Endothelial cell of umbilical vein (primary cell): ENCODE measurements around the gene NUDT14. TPM values are rescaled to one million over a fixed set of nuclear protein-coding genes. Genes with fewer than 3 reads are reported as not detected.

Experiments used
- BruUV-seq: library from RNA; stranded (reverse); fragments of 400-500 nt; replicated peaks from 2 replicates; lab custom pipeline; 2021; lab: Mats Ljungman, UMichigan
- CTCF ChIA-PET: fragments of 300-600, 350-600 bp; sonication (Branson Sonifier 250); formaldehyde crosslinking; loops from one replicate; lab custom pipeline; 2021; ENCODE audit warnings: antibody characterized with exemption, inconsistent platforms; lab: Charles Lee
- POLR2A ChIA-PET: fragments of 300-600, 350-600 bp; sonication (Branson Sonifier 250); formaldehyde crosslinking; loops from one replicate; lab custom pipeline; 2021; ENCODE audit warnings: antibody characterized with exemption, inconsistent platforms; lab: Charles Lee
- DNase-seq: peaks from one replicate; pipeline ENCODE4 v3.0.0-alpha.2; 2011; ENCODE audit warnings: low read depth, low spot score
- FAIRE-seq: peaks from 2 replicates; lab custom pipeline; 2011; peaks lifted over from hg19 to GRCh38; lab: Jason Lieb, UNC
- H2AFZ ChIP-seq: 2 replicates; pipeline ENCODE4 v1.6.0; 2012; ENCODE audit warnings: low read depth, low read length, control low read depth, inconsistent platforms
- H3K27ac ChIP-seq: 2 replicates; pipeline ENCODE4 v1.5.1; 2011; ENCODE audit warnings: low read depth, mild to moderate bottlenecking, control low read depth, low read length, moderate library complexity; ENCODE audit not compliant: insufficient read depth
- H3K27me3 ChIP-seq, 2 experiments: 2 replicates each; pipeline versions ENCODE4 v1.6.0 to v1.6.1; 2011; ENCODE audit warnings: low read length in 2 of 2, mixed read lengths in 1 of 2; ENCODE audit not compliant: control insufficient read depth in 2 of 2, insufficient read depth in 2 of 2
- H3K36me3 ChIP-seq, 2 experiments: 2 replicates in 1 of 2; 3 replicates in 1 of 2; pipeline ENCODE4 v1.5.1; 2011; ENCODE audit warnings: low read length in 2 of 2, mild to moderate bottlenecking in 1 of 2, moderate library complexity in 1 of 2; ENCODE audit not compliant: control insufficient read depth in 2 of 2, insufficient read depth in 2 of 2; ENCODE audit errors: extremely low read depth in 1 of 2
- H3K4me1 ChIP-seq: 3 replicates; pipeline ENCODE4 v1.5.1; 2011; ENCODE audit warnings: mild to moderate bottlenecking, low read length; ENCODE audit not compliant: control insufficient read depth, insufficient read depth; ENCODE audit errors: extremely low read depth
- H3K4me2 ChIP-seq: 2 replicates; pipeline ENCODE4 v1.6.1; 2011; ENCODE audit warnings: low read length, control low read depth, mixed read lengths; ENCODE audit not compliant: insufficient read depth
- H3K4me3 ChIP-seq, 3 experiments: fragments of 200-600 bp in 1 of 3; sonication (generic), shearing (Covaris generic) in 1 of 3; replicated peaks in 1 of 3; 2 replicates each; pipeline ENCODE4 v1.5.1; 2011 to 2016; ENCODE audit warnings: control low read depth in 3 of 3, low read length in 3 of 3, mild to moderate bottlenecking in 2 of 3, inconsistent platforms in 1 of 3, low read depth in 1 of 3, moderate library complexity in 1 of 3; ENCODE audit not compliant: insufficient read depth in 1 of 3
- H3K79me2 ChIP-seq: 2 replicates; pipeline ENCODE4 v1.6.0; 2012; ENCODE audit warnings: low read length, inconsistent platforms; ENCODE audit not compliant: control insufficient read depth, insufficient read depth
- H3K9ac ChIP-seq: replicated peaks from 2 replicates; pipeline ENCODE3; 2011; ENCODE audit warnings: low read length, control low read depth; ENCODE audit not compliant: insufficient read depth; ENCODE audit errors: extremely low read depth
- H3K9me1 ChIP-seq: replicated peaks from 3 replicates; pipeline ENCODE4 v1.6.0; 2011; ENCODE audit warnings: mild to moderate bottlenecking, low read length; ENCODE audit not compliant: control insufficient read depth, insufficient read depth; ENCODE audit errors: extremely low read depth
- H3K9me3 ChIP-seq: replicated peaks from 2 replicates; pipeline ENCODE4 v1.5.1; 2012; ENCODE audit warnings: low read length, inconsistent platforms; ENCODE audit not compliant: control insufficient read depth, insufficient read depth
- H4K20me1 ChIP-seq: replicated peaks from 2 replicates; pipeline ENCODE3; 2011; ENCODE audit warnings: mild to moderate bottlenecking, low read length; ENCODE audit not compliant: control insufficient read depth, insufficient read depth; ENCODE audit errors: extremely low read depth
- CTCF ChIP-seq, 2 donors: IDR thresholded peaks; 1 replicate in 1 of 2; 2 replicates in 1 of 2; pipeline ENCODE4 v1.5.1; 2011; ENCODE audit warnings: low read length in 2 of 2, mild to moderate bottlenecking in 2 of 2, moderate library complexity in 2 of 2, control low read depth in 1 of 2, inconsistent platforms in 1 of 2, low read depth in 1 of 2; ENCODE audit not compliant: insufficient read depth in 1 of 2; ENCODE audit errors: extremely low read depth in 1 of 2
- EZH2 ChIP-seq: IDR thresholded peaks from 2 replicates; pipeline ENCODE4 v1.6.1; 2012; ENCODE audit warnings: borderline replicate concordance, low read depth, mild to moderate bottlenecking, moderate library complexity, low read length, inconsistent platforms; ENCODE audit not compliant: severe bottlenecking
- FOS ChIP-seq: IDR thresholded peaks from 2 replicates; pipeline ENCODE4 v1.6.1; 2011; ENCODE audit warnings: mild to moderate bottlenecking, low read length, moderate library complexity, borderline replicate concordance; ENCODE audit not compliant: insufficient read depth
- GATA2 ChIP-seq: IDR thresholded peaks from 2 replicates; pipeline ENCODE4 v1.7.0; 2011; ENCODE audit warnings: low read depth, mild to moderate bottlenecking, moderate library complexity, mixed read lengths, low read length; ENCODE audit not compliant: insufficient read length, insufficient read depth
- JUN ChIP-seq: IDR thresholded peaks from 2 replicates; pipeline ENCODE4 v1.6.1; 2011; ENCODE audit warnings: borderline replicate concordance, low read depth; ENCODE audit not compliant: insufficient read length, insufficient read depth
- MAX ChIP-seq: IDR thresholded peaks from 2 replicates; pipeline ENCODE4 v1.6.1; 2011; ENCODE audit not compliant: insufficient read depth, insufficient read length
- MYC ChIP-seq: IDR thresholded peaks from one replicate; pipeline ENCODE4 v1.6.1; 2011; ENCODE audit warnings: mild to moderate bottlenecking, low read depth, low read length
- POLR2A ChIP-seq: IDR thresholded peaks from 2 replicates; pipeline ENCODE4 v1.6.1; 2012; ENCODE audit warnings: low read depth, mild to moderate bottlenecking, control low read depth, low read length
- POLR2AphosphoS5 ChIP-seq: IDR thresholded peaks from 2 replicates; pipeline ENCODE4 v1.6.1; 2012; ENCODE audit warnings: low read depth, mild to moderate bottlenecking, control low read depth, low read length, moderate library complexity; ENCODE audit not compliant: insufficient read depth
- dilution Hi-C: fragments of 300-500 bp; cut with MboI; formaldehyde crosslinking; loops from one replicate; pipeline ENCODE4 v1.15.0; 2019; ENCODE audit warnings: low sequenced_read_pairs; ENCODE audit not compliant: extremely low pct_ligation_motif_present
- intact Hi-C: fragments of 100-400 bp; cut with micrococcal nuclease; formaldehyde crosslinking; loops from one replicate; pipeline ENCODE4 v1.10.0; 2022
- polyA plus RNA-seq, 4 experiments: library from polyadenylated mRNA; depleted of rRNA in 3 of 4; stranded (reverse) in 3 of 4; unstranded in 1 of 4; fragments of >200 nt; gene quantifications; 2 replicates each; pipeline versions ENCODE4 v1.2.1 to v1.2.3, GENCODE V29; 2011 to 2012; ENCODE audit warnings: missing spikeins in 1 of 4
- total RNA-seq: library from RNA; stranded (reverse); gene quantifications from 2 replicates; pipeline ENCODE4 v1.2.3, GENCODE V29; 2021

Gene NUDT14
- total and polyA plus RNA-seq, 2 donors (not counting 3 experiments of a cell fraction or from before 2014, with no cell fraction given) = 97.7 to 103 TPM

GRCh38 chr14:105219753-105220152 lies 38.6 kb upstream of the NUDT14 start:
- no peak overlapping the region for H3K4me2 ChIP-seq
- H3K79me2 ChIP-seq = no peaks in the 10 kb centered on the region
- no TSS peak for BruUV-seq
- no peak overlapping the region for H3K4me3 ChIP-seq
- no peaks in the 10 kb centered on the region for H3K9me1 ChIP-seq
- no peak for DNase-seq
- ChIA-PET POLR2A (no interaction called here), CTCF (no interaction called here)
- H3K9ac ChIP-seq = no peak overlapping the region
- TF ChIP-seq GATA2 (no peak), JUN (no peak), FOS (no peak), EZH2 (no peak), MAX (no peak), POLR2A (no peak), CTCF (IDR thresholded peaks at IDR 0.05; ENCODE audit: extremely low read depth in 1 of 2, insufficient read depth in 1 of 2, low read depth in 1 of 2, low read length in 2 of 2) (no peak), MYC (no peak), POLR2AphosphoS5 (no peak)
- intact Hi-C loops (no loop called here), dilution Hi-C loops (no loop called here)
- H4K20me1 ChIP-seq = no peaks in the 10 kb centered on the region
- no peaks in the 10 kb centered on the region for H3K4me1 ChIP-seq
- no peak for FAIRE-seq
- no peak overlapping the region for H2AFZ ChIP-seq
- H3K36me3 ChIP-seq = peaks cover 0 to 30% of the 10 kb centered on the region in 2 experiments
- no peak overlapping the region for H3K27ac ChIP-seq
- H3K27me3 ChIP-seq = no peaks in the 10 kb centered on the region
- no peaks in the 10 kb centered on the region for H3K9me3 ChIP-seq
